Muscle of back (tissue), 11 donors: ENCODE results near the gene RNASEH2A. TPM values are rescaled to one million over a fixed set of nuclear protein-coding genes. Genes with fewer than 3 reads are reported as not detected.
"Not testable (repeated sequence)": the region's sequence is repeated elsewhere in the genome, so short reads cannot be mapped to it uniquely, and the experiment has no call there.

Source experiments
- DNase-seq, 3 donors: peaks; one replicate each; pipeline versions ENCODE4 v3.0.0 to v3.0.0-alpha.2; 2013
- polyA plus RNA-seq, 10 donors: library from polyadenylated mRNA; unstranded; fragments of 120-200 nt; gene quantifications; one replicate each; pipeline ENCODE4 v1.2.1, GENCODE V29; 2013; ENCODE audit not compliant: insufficient read length in 10 of 10

The RNASEH2A gene
- polyA plus RNA-seq, 10 donors: 13.4 to 36.2 (median 19.9) TPM

- no peak for DNase-seq
Measured at GRCh38 chr19:12792853-12793289, 13.5 kb upstream of the RNASEH2A start.

DNA sequence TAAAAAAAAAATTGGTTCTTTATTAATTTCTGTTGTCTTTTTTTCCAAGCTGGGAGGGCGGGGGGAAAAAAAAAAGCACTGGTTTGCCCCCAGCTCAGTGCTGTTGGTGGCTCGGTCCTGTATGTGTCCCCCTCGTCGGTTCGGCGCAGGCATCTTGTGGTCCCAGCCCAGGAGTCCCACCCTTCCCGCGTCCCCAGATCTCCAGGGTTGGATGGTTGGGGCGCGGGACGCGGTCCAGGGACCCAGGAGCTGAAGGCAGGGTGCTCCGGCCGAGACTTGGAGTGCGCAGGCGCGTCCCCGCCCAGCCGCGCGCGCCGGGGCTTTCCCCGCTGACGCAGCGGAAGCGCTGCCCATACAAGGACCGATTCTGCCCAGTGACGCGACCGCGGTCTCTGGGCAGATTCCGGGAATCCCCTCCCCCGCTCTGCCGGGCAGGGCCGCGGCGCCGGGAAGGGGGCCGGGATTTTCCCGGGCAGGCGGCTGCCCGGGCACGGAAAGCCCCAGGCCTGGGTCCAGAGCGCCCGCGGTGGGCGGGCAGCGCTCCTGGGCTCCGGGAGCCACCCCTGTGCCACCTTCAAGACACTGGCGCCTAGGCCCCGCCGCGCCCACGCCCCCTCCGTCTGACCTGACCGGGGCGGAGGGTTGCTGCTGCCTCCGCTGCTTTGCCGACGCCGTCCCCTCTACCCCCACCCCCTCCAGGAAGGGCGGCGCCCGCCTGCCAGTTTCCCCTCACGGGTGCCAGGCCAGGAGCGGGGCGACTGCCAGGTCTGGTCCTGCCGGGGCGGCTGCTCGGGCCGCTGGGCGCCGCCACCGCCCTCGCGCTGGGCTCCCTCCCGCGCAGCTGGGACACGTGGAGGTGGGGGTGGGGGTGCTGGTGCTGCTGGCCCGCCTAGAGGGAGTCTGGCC lies 12.8 kb upstream of the RNASEH2A start:
- DNase-seq: peak; percentile 95 to 98 (median 98)

- DNase-seq: peak in 1 of 3 donors; percentile 34
Measured at GRCh38 chr19:12794196-12794941, 12.0 kb upstream of the RNASEH2A start.

GRCh38 chr19:12794971-12795381 lies 11.4 kb upstream of the RNASEH2A start:
- no peak for DNase-seq

DNA sequence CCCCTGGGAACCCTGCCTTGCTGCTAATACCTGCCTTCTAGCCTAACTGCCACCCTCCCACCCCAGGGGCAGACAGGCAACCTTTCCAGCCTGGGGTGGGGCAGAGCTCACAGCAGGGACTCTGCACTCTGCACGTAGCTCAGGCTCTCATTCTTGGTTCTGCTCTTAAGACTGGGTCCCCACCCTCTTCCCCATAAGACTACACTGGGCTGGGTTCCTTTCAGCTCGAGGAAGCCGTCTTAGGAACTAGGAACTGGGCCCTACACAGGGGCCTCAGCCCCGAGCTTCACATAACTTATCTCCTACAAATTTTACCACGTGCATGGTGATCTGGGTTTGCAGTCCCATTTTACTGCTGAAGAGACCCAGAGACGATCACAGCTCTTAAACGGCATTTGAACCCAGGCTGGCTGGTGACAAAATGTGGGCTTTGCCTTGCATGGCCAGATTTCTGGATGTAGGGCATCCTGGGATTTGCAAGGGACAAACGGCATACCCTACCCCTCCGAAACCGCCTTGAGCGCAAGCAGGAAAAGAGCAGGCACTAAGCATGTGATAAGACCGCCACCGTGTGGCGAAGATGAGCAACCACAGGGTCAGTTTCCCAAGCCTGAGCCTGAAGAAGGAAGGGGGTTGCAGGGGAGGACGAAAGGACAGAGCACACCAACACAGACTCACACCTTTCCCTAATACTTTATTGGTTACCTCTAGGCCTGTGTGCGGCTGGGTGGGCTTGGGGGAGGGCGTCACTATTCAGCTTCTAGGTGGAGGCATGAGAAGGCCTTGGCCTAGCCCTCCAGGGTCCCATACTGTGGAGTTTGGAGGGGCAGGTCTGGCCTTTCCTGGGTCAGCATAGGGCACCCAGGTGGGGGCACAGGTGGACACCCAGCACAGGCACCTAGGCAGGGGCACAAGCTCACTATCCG lies 10.0 kb upstream of the RNASEH2A start:
- DNase-seq: peak; percentile 79 to 92 (median 90)

DNA sequence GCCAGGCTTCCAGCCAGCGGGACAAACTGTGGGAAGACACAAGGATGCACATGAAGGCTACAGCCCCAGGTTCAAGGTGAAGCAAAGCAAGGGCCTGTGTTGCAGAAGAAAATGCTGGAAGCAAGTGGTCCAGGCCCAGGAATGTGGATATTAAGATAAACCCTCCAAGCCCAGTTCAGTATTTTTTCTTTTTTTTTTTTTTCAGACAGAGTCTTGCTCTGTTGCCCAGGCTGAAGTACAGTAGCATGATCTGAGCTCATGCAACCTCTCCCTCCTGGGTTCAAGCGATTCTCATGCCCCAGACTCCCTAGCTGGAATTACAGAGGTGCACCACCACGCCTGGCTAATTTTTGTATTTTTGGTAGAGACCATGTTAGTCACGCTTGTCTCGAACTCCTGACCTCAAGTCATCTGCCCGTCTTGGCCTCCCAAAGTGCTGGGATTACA lies 9.2 kb upstream of the RNASEH2A start:
- peak in 1 of 3 donors; percentile 18 for DNase-seq

- not testable (repeated sequence) for DNase-seq
Measured at GRCh38 chr19:12797607-12798006, 8.8 kb upstream of the RNASEH2A start.

- peak in 1 of 3 donors; percentile 16 for DNase-seq
Measured at GRCh38 chr19:12799742-12800465, 6.5 kb upstream of the RNASEH2A start.

DNA sequence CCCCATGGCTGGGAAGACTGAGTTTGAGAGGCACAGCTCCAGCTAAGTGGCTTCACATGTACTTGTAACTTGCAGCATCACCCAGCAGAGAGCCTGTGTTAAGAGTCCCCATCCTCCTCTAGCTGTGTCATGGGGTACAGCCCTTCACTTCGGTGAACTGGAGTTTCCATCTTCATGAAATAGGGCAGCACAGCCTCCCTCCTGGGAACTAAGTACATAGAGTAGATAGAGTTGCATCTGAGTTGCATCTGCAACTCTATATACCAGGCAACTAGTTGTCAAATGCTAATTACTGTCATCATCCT lies 6.0 kb upstream of the RNASEH2A start:
- no peak for DNase-seq

DNA sequence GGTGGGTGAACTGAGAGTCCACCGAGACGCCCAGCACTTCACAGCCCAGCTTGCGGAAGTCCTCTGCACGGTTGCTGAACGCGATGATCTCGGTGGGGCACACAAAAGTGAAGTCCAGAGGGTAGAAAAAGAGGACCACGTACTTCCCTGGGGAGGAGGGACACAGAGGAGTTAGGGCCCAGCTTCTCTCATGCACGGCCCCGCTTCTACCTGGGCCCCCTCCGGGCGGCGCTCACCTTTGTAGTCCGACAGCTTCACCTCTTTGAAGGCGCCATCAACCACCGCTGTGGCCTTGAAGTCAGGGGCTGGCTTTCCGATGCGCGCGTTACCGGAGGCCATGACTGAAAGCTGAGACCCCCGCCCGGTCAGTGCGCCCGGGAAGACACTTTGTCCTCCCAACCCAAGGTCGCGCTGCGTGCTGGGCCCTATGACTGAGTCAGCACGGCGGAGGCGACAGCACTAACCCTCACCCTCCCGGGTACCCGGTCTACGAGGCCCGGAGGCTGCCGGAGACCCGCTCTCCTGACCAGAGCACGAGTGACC lies 5.4 kb upstream of the RNASEH2A start:
- peak in 1 of 3 donors; percentile 25 for DNase-seq

- peak; percentile 69 to 92 (median 82) for DNase-seq
Measured at GRCh38 chr19:12801466-12802266, 4.7 kb upstream of the RNASEH2A start, which contains the start of the genes PRDX2 and THSD8. Gene PRDX2 (minus strand): TSS chr19:12801800. CDS start chr19:12801261, 539 bp downstream. Gene THSD8 (plus strand): TSS chr19:12802069. CDS start chr19:12802072, 3 bp downstream.

DNA sequence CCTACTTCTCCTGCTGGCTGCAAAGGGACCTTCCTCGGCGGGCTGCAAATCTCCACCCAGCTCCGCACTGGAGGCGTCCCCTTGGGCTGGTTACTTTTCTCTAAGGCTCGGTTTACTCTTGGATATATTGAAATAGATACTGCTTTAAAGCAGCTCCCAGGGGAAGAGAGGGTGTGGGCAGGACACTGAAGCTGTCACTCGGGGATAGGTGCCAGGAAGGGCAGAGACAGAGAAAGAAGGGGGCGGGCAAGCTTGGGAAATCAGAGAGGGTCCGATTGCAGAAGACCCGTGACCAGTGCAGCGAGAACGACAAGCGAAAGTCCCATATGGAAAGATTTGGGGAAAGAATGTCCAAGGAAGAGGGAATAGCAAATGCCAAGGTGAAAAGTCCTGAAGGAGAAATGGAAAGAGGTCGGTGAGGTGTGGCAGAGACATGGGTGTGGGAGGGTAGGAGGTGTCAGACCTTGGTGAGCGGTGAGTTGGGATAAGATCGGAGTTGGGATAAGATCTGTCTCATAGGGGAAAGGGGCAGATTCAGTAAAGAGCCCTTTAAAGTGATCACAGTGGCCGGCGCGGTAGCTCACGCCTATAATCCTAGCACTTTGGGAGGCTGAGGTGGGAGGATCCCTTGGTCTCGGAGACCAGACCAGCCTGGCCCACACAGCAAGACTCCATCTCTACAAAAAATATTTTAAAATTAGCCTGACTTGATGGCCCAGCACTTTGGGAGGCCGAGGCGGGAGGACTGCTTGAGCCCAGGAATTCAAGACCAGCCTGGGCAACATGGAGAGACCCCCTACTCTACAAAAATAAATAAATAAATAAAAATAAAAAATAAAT lies 3.9 kb upstream of the RNASEH2A start:
- peak in 2 of 3 donors; percentile 6 to 9 for DNase-seq

GRCh38 chr19:12804051-12804450 lies 2.3 kb upstream of the RNASEH2A start:
- no peak for DNase-seq

DNA sequence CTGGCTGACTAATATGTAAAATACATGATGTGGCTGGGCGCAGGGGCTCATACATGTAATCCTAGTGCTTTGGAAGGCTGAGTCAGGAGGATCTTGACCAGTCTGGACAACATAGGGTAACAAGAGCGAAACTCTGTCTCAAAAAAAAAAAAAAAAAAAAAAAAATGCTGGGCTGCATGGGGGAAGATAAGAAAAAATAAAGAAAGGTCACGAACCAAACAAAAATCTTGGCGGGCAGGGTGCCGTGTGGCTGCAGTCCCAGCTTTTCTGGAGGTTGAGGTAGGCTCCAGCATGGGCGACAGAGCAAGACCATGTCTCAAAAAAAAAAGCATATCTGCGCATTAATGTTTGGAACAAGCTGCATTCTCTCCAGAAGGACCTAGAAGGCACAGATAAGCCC lies 8.7 kb downstream of the RNASEH2A start:
- no peak for DNase-seq

GRCh38 chr19:12817188-12817587 lies 10.8 kb downstream of the RNASEH2A start:
- not testable (repeated sequence) for DNase-seq

DNA sequence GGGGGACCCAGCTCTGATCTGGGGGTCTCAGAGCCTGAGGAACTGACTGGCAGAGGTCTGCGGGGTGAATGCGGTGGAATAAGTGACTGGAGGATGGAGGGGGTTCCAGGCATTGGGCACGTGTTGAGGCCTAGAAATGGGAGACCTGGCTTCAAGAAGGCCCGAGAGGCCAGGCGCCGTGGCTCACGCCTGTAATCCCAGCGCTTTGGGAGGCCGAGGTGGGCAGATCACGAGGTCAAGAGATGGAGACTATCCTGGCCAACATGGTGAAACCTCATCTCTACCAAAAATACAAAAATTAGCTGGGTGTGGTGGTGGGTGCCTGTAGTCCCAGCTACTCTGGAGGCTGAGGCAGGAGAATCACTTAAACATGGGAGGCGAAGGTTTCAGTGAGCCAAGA lies 11.4 kb downstream of the RNASEH2A start:
- DNase-seq: not testable (repeated sequence)

- DNase-seq: no peak
Measured at GRCh38 chr19:12821761-12822160, 15.4 kb downstream of the RNASEH2A start.
